NCI-H748 treated with DMSO at 0.1 percent for 48 hours (cell line): ENCODE data around the gene LAD1.

Source experiments
- DNase-seq: peaks from one replicate; lab custom pipeline; 2025; lab: John Stamatoyannopoulos, UW

Gene LAD1

GRCh38 chr1:201399018-201399351 is at the start of gene LAD1:
TSS of gene LAD1 (minus strand) at chr1:201399324. CDS start at chr1:201399306, 18 bp downstream.
- no peak for DNase-seq

- DNase-seq: peak; percentile 5
Measured at GRCh38 chr1:201447903-201448871, 49.1 kb upstream of the LAD1 start.

GRCh38 chr1:201445310-201445709 is 46.2 kb upstream of the LAD1 start:
- DNase-seq: no peak

GRCh38 chr1:201444792-201445191 is 45.7 kb upstream of the LAD1 start:
- DNase-seq: no peak

GRCh38 chr1:201443747-201444146 is 44.6 kb upstream of the LAD1 start:
- DNase-seq: no peak

GRCh38 chr1:201436969-201437368 is 37.8 kb upstream of the LAD1 start:
- no peak for DNase-seq

- no peak for DNase-seq
Measured at GRCh38 chr1:201436393-201436792, 37.3 kb upstream of the LAD1 start.

GRCh38 chr1:201434266-201434665 is 35.1 kb upstream of the LAD1 start:
- no peak for DNase-seq

- no peak for DNase-seq
Measured at GRCh38 chr1:201433609-201434008, 34.5 kb upstream of the LAD1 start.

- DNase-seq: no peak
Measured at GRCh38 chr1:201430776-201431175, 31.7 kb upstream of the LAD1 start.

- DNase-seq: no peak
Measured at GRCh38 chr1:201429736-201430501, 30.8 kb upstream of the LAD1 start.

GRCh38 chr1:201427963-201428362 is 28.8 kb upstream of the LAD1 start:
- DNase-seq: no peak

- no peak for DNase-seq
Measured at GRCh38 chr1:201426479-201427310, 27.6 kb upstream of the LAD1 start.

- DNase-seq: no peak
Measured at GRCh38 chr1:201424146-201424545, 25.0 kb upstream of the LAD1 start.

- DNase-seq: no peak
Measured at GRCh38 chr1:201423655-201424054, 24.5 kb upstream of the LAD1 start.

- DNase-seq: no peak
Measured at GRCh38 chr1:201422436-201423030, 23.4 kb upstream of the LAD1 start.

- DNase-seq: no peak
Measured at GRCh38 chr1:201422026-201422425, 22.9 kb upstream of the LAD1 start.

GRCh38 chr1:201421041-201421440 is 21.9 kb upstream of the LAD1 start:
- DNase-seq: no peak

- DNase-seq: no peak
Measured at GRCh38 chr1:201420608-201421002, 21.5 kb upstream of the LAD1 start.

GRCh38 chr1:201419746-201420607 is 20.9 kb upstream of the LAD1 start:
- DNase-seq: no peak

GRCh38 chr1:201419256-201419655 is 20.1 kb upstream of the LAD1 start:
- no peak for DNase-seq
